Tibial nerve (tissue), 4 donors: ENCODE results near the gene RNPEPL1.

Source experiments
- CTCF ChIP-seq, 5 experiments: fragments of 200-600 bp in 3 of 5; fragments of 450-650 bp in 2 of 5; sonication (generic) in 3 of 5; IDR thresholded peaks; one replicate each; pipeline ENCODE4 v1.5.1; 2016 to 2019; ENCODE audit warnings: antibody characterized with exemption in 5 of 5, mild to moderate bottlenecking in 3 of 5, moderate library complexity in 2 of 5
- EP300 ChIP-seq, 2 donors: sonication (generic); formaldehyde crosslinking; IDR thresholded peaks; one replicate each; pipeline ENCODE4 v1.6.1; 2017; ENCODE audit warnings: antibody characterized with exemption in 2 of 2, mild to moderate bottlenecking in 1 of 2

- TF ChIP-seq EP300 (IDR thresholded peaks at IDR 0.05) (no peak), CTCF (IDR thresholded peaks at IDR 0.05) (no peak)
Observed at GRCh38 chr2:240579071-240579762, 10.9 kb downstream of the RNPEPL1 start.
